Spleen (tissue), 11 donors: ENCODE results near the gene RCCD1. TPM values are rescaled to one million over a fixed set of nuclear protein-coding genes. Genes with fewer than 3 reads are reported as not detected.

ENCODE experiments used
- DNase-seq: peaks from one replicate; pipeline ENCODE4 v3.0.0-alpha.2; 2020
- H3K27ac ChIP-seq, 8 donors: fragments of 200-600 bp; sonication (generic) in 7 of 8; 1 replicate in 4 of 8; 2 replicates in 4 of 8; pipeline versions ENCODE4 v1.5.0 to v1.8.0; 2016 to 2021; ENCODE audit warnings: inconsistent platforms in 4 of 8, mild to moderate bottlenecking in 4 of 8, moderate library complexity in 1 of 8
- H3K27me3 ChIP-seq, 7 donors: fragments of 200-600 bp; sonication (generic) in 6 of 7; replicated peaks in 1 of 7; 1 replicate in 4 of 7; 2 replicates in 3 of 7; pipeline versions ENCODE4 v1.5.0 to v1.8.0; 2016 to 2021; ENCODE audit warnings: inconsistent platforms in 3 of 7, mild to moderate bottlenecking in 1 of 7
- H3K36me3 ChIP-seq, 6 donors: fragments of 200-600 bp; sonication (generic) in 5 of 6; 1 replicate in 4 of 6; 2 replicates in 2 of 6; pipeline versions ENCODE4 v1.5.0 to v1.8.0; 2016 to 2021; ENCODE audit warnings: inconsistent platforms in 2 of 6
- H3K4me1 ChIP-seq, 6 donors: fragments of 200-600 bp; sonication (generic) in 5 of 6; 1 replicate in 3 of 6; 2 replicates in 3 of 6; pipeline versions ENCODE4 v1.5.0 to v1.8.0; 2016 to 2021; ENCODE audit warnings: inconsistent platforms in 3 of 6
- H3K4me3 ChIP-seq, 8 donors: fragments of 200-600 bp; sonication (generic) in 7 of 8; 1 replicate in 4 of 8; 2 replicates in 4 of 8; pipeline versions ENCODE4 v1.5.0 to v1.8.0; 2016 to 2021; ENCODE audit warnings: inconsistent platforms in 4 of 8, mild to moderate bottlenecking in 4 of 8, moderate library complexity in 2 of 8
- H3K9me3 ChIP-seq, 8 donors: fragments of 200-600 bp; sonication (generic) in 7 of 8; 1 replicate in 4 of 8; 2 replicates in 4 of 8; pipeline versions ENCODE4 v1.5.0 to v1.8.0; 2016 to 2021; ENCODE audit warnings: inconsistent platforms in 4 of 8
- POLR2A ChIP-seq, 3 donors: fragments of 450-650 bp; IDR thresholded peaks; one replicate each; pipeline ENCODE4 v1.5.1; 2017; ENCODE audit warnings: antibody characterized with exemption in 3 of 3, mild to moderate bottlenecking in 1 of 3
- POLR2AphosphoS5 ChIP-seq, 3 donors: sonication (generic); formaldehyde crosslinking; IDR thresholded peaks; one replicate each; pipeline ENCODE4 v1.5.1; 2017; ENCODE audit warnings: antibody characterized with exemption in 3 of 3
- WGBS, 5 donors: extraction: QIAGEN DNeasy Blood & Tissue Kit in 3 of 5; methylation state at CpG; one replicate each; pipeline versions ENCODE4 v1.1.5 to v1.1.7; 2013 to 2018; 5-methylcytosine and 5-hydroxymethylcytosine counted together
- intact Hi-C: fragments of 100-400 bp; cut with DNase I; formaldehyde crosslinking; loops from one replicate; pipeline ENCODE4 v1.15.0; 2023; ENCODE audit warnings: low total_unique reads
- polyA plus RNA-seq, 3 donors: library from polyadenylated mRNA; stranded (reverse); fragments of 200-250 nt; gene quantifications; one replicate each; pipeline ENCODE4 v1.2.1, GENCODE V29; 2013
- small RNA-seq, 4 donors: library from RNA; depleted of rRNA; stranded (forward); fragments of <200 nt; gene quantifications; one replicate each; pipeline ENCODE3, GENCODE V24; 2016
- total RNA-seq, 7 donors: library from RNA; depleted of rRNA in 3 of 7; stranded (reverse); fragments of >200 nt in 3 of 7; fragmentation: NEBNext Ultra II Directional in 4 of 7; extraction: Animal tissue kit (Norgen Biotek cat#: 25700) in 4 of 7; gene quantifications; one replicate each; pipeline versions ENCODE4 v1.1.0 to v1.2.1, GENCODE V29; 2016 to 2021
- TF ChIP-seq, protein P1 (sequence below), 11 experiments: fragments of 200-600 bp in 7 of 11; fragments of 450-650 bp in 4 of 11; sonication (generic) in 4 of 11; IDR thresholded peaks in 8 of 11; conservative IDR thresholded peaks in 3 of 11; 1 replicate in 7 of 11; 2 replicates in 4 of 11; pipeline versions ENCODE4 v1.4.0 to v1.8.0; 2016 to 2021; ENCODE audit warnings: antibody characterized with exemption in 11 of 11, inconsistent platforms in 4 of 11, mild to moderate bottlenecking in 1 of 11
- donor health status: healthy with polysubstance abuse.
- donor health status: DM: no; HTN: no; CAD: no; lungs with moderate emphysema.
- donor health status: DM: no; HTN: no; CAD: no.
- donor health status: Bipolar disorder and iron deficiency.
- donor health status: healthy.
- donor health status: DM: no; HTN: no; CAD: no.
- donor health status: DM: yes; HTN: yes; CAD: no.

The RCCD1 gene
- total and polyA plus RNA-seq, 10 donors, result 3.6 to 11.4 (median 8.5) TPM

DNA sequence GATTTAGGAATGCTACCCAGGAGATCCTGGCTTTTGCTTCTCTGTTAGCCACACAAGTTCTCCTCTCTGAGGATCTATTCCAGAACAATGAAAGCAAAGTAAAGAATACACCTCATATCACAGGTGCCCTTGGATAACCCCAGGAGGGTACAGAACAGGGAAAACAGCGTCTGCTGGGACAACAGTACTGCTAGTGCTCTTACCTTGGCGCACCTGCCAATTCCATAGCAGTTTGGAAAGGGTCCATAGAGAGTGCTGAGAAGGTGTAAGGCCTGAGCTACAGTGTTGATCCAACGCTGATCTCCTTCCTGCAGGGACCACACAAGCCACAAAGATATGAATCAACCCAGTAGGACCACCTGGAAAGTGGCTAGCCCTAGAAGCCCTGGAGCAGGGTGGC is 52.6 kb downstream of the RCCD1 start:
- TF ChIP-seq POLR2AphosphoS5 (IDR thresholded peaks at IDR 0.05) (no peak), POLR2A (IDR thresholded peaks at IDR 0.05) (no peak)
- TF ChIP-seq, protein P1, sequence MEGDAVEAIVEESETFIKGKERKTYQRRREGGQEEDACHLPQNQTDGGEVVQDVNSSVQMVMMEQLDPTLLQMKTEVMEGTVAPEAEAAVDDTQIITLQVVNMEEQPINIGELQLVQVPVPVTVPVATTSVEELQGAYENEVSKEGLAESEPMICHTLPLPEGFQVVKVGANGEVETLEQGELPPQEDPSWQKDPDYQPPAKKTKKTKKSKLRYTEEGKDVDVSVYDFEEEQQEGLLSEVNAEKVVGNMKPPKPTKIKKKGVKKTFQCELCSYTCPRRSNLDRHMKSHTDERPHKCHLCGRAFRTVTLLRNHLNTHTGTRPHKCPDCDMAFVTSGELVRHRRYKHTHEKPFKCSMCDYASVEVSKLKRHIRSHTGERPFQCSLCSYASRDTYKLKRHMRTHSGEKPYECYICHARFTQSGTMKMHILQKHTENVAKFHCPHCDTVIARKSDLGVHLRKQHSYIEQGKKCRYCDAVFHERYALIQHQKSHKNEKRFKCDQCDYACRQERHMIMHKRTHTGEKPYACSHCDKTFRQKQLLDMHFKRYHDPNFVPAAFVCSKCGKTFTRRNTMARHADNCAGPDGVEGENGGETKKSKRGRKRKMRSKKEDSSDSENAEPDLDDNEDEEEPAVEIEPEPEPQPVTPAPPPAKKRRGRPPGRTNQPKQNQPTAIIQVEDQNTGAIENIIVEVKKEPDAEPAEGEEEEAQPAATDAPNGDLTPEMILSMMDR (IDR thresholded peaks at IDR 0.05 in 8 of 11, conservative IDR thresholded peaks at IDR 0.05 in 3 of 11), result no peak
- DNase-seq, result no peak
- Histone ChIP-seq H3K9me3 (no peaks in the 10 kb centered on the region), H3K27ac (no peak overlapping the region), H3K36me3 (peaks cover 0 to 100% (median 96%) of the 10 kb centered on the region in 6 donors), H3K4me3 (no peak overlapping the region), H3K27me3 (no peaks in the 10 kb centered on the region), H3K4me1 (no peaks in the 10 kb centered on the region)
- 86 to 97% (median 91%) methylated on average over 3 of the region's 3 CpGs for WGBS, 5 donors
- intact Hi-C loops, result no loop called here

Small RNA genes within 50 kb of the gene (small RNA-seq; reads per million reads assigned to genes)
- gene RF00019, result 0 reads per million in 4 donors

Other genes with a start within 250 kb of the RCCD1 start
- gene BLM, start 237.5 kb upstream of the RCCD1 start, total RNA-seq, result 10 to 100 TPM in 1 of 7 donors, 1 to 10 TPM in 6; 6.2 to 12.0 (median 8.0) TPM
- gene BLM, start 237.5 kb upstream of the RCCD1 start, polyA plus RNA-seq, result 10 to 100 TPM in 1 of 3 donors, 1 to 10 TPM in 2; 5.8 to 10.5 (median 6.6) TPM
- 100 to 1,000 TPM in 2 of 7 donors, 10 to 100 TPM in 5; 62.0 to 139 (median 86.8) TPM for gene FURIN, start 86.3 kb upstream of the RCCD1 start, total RNA-seq
- gene FURIN, start 86.3 kb upstream of the RCCD1 start, polyA plus RNA-seq, result 10 to 100 TPM in 2 of 3 donors, 1 to 10 TPM in 1; 10.0 to 33.3 (median 10.9) TPM
- gene FES, start 70.4 kb upstream of the RCCD1 start, total RNA-seq, result 100 to 1,000 TPM; 150 to 369 (median 272) TPM
- gene FES, start 70.4 kb upstream of the RCCD1 start, polyA plus RNA-seq, result 100 to 1,000 TPM in 1 of 3 donors, 10 to 100 TPM in 2; 39.5 to 176 (median 89.2) TPM
- 100 to 1,000 TPM; 105 to 167 (median 120) TPM for gene MAN2A2, start 51.6 kb upstream of the RCCD1 start, total RNA-seq
- 10 to 100 TPM; 13.7 to 46.1 (median 24.0) TPM for gene MAN2A2, start 51.6 kb upstream of the RCCD1 start, polyA plus RNA-seq
- gene HDDC3, start 22.3 kb upstream of the RCCD1 start, total RNA-seq, result 10 to 100 TPM; 12.8 to 25.9 (median 18.0) TPM
- gene HDDC3, start 22.3 kb upstream of the RCCD1 start, polyA plus RNA-seq, result 10 to 100 TPM; 23.9 to 34.5 (median 31.0) TPM
- gene UNC45A, start 19.6 kb upstream of the RCCD1 start, total RNA-seq, result 10 to 100 TPM; 32.8 to 59.5 (median 42.6) TPM
- 10 to 100 TPM; 32.2 to 43.6 (median 32.8) TPM for gene UNC45A, start 19.6 kb upstream of the RCCD1 start, polyA plus RNA-seq
- gene PRC1, start 39.7 kb downstream of the RCCD1 start, total RNA-seq, result 10 to 100 TPM in 4 of 7 donors, 1 to 10 TPM in 3; 6.0 to 40.0 (median 15.0) TPM
- 10 to 100 TPM in 1 of 3 donors, 1 to 10 TPM in 2; 7.4 to 13.9 (median 8.8) TPM for gene PRC1, start 39.7 kb downstream of the RCCD1 start, polyA plus RNA-seq
- gene VPS33B, start 67.7 kb downstream of the RCCD1 start, total RNA-seq, result 10 to 100 TPM; 13.2 to 25.0 (median 19.1) TPM
- gene VPS33B, start 67.7 kb downstream of the RCCD1 start, polyA plus RNA-seq, result 10 to 100 TPM; 12.1 to 27.6 (median 15.6) TPM
- gene SV2B, start 145.4 kb downstream of the RCCD1 start, total RNA-seq, result under 1 TPM; 0.07 to 0.97 (median 0.46) TPM
- gene SV2B, start 145.4 kb downstream of the RCCD1 start, polyA plus RNA-seq, result 1 to 10 TPM in 1 of 3 donors, under 1 TPM in 2; 0.26 to 1.2 (median 0.50) TPM